Measurements from ENCODE around the gene PLXDC2.

PLXDC2 gene

DNA sequence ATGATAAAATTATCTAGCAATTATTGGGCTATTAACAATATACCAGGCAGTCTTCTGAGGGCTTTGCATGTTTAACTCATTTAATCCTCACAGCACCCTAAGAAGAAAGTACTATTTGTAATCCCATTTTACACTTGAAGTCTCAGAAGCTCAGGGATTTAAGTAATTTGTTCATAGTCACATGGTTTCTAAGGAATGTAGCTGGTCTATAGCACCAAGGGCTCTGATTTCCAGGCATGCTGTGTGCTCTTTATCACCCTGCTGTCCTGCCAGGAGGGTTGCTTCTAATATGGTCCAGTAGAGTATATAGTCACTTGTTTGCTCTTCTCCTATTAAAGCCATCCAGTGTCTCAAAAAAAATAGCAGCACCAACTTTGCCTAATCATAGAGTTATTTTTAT is 417.2 kb downstream of the PLXDC2 start:
- DNase-seq, result peak; percentile 24

DNA sequence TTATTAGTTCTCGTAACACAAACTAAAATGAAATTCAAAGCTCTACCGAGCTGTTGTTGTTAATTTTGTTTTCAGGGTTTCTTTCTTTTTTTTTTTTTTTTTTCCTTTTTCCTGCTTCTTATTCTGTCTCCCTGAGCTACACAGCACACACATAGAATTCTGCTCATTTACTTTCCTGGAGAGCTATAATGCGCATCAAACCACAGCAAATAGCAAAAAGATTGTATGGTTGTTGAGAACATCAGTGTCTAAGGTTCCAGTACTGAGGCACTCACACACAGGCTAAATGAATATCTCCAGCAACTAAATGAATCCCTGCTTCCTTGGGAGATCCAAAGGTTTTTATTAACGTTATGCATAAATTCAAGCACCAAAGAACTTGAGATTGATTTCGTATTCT is 418.3 kb downstream of the PLXDC2 start:
- DNase-seq, result no peak

DNA sequence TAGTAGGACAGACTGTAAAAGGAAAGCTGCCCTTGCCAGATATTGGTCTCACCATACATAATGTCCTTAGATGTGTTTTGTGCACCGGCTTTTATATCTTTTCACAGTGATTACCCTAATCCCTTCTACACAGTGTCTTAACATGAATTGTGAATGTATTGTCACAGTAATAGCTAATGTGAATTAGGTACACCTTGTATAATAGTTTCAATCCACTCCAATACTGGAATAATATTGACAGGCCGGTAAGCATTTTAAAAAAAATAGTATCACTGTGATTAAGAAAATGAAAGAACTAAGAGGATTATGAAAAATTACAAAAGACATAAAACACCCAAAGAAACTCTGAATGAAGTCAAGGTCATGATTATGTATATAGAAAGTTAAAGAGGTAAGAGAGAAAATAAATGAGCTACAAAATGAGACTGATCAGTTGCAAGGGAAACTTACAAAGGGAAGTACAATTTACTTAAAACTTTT is 420.9 kb downstream of the PLXDC2 start:
- DNase-seq, result no peak

DNA sequence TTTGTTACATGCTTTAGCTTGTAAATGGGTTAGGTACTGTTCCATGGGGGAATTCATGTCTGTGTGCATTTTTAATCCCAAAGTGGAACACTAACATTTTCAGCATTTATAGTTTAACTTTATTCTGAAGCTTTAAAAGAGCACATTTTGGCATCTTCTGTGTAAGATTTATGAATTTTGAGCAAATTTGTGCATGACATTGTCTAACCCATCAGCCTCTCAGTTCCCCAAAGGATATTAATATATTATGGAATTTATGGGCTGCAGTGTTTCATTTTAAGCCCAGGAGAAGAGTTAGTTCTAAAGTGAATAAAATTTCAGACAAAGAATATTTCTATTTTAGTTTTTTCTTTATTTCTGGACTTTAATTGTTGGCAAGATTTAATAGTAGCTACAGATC is 421.4 kb downstream of the PLXDC2 start:
- DNase-seq, result no peak

DNA sequence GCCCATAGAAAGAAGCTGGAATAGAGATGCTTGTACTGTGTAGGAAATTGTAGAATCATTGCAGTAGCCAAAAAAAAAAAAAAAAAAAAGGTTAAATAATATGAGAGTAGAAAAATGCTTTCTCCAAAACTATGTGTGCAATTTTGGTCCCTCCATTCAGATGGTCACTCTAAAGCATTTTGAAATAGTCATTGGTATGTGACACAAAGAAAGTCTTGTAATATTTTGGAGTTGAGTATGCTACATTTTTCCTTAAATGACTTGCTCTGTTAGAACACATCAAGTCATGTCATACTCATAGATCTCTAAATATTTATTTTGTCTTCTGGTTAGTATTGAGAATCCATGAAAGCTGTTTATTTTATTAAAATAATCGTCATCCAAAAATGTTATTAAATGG is 424.4 kb downstream of the PLXDC2 start:
- DNase-seq, result no peak

DNA sequence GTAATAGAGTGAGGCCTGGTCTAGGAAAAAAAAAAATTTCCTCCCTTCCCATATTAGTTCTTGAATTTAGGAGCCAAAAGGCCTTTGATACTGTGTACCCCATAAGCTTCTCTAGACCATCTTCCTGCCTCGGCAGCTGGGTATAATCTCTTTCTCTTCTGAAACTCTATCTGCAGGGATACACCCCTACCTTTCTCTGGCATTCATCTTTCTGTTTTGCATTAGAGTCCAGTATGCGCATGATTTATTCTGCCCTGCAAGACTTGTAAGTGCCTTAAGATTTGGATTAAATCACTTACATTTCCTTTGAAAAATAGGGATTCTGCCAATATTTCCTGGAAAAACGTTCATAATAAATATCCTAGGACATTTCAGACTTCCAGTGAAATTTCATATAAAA is 431.2 kb downstream of the PLXDC2 start:
- no peak for DNase-seq

DNA sequence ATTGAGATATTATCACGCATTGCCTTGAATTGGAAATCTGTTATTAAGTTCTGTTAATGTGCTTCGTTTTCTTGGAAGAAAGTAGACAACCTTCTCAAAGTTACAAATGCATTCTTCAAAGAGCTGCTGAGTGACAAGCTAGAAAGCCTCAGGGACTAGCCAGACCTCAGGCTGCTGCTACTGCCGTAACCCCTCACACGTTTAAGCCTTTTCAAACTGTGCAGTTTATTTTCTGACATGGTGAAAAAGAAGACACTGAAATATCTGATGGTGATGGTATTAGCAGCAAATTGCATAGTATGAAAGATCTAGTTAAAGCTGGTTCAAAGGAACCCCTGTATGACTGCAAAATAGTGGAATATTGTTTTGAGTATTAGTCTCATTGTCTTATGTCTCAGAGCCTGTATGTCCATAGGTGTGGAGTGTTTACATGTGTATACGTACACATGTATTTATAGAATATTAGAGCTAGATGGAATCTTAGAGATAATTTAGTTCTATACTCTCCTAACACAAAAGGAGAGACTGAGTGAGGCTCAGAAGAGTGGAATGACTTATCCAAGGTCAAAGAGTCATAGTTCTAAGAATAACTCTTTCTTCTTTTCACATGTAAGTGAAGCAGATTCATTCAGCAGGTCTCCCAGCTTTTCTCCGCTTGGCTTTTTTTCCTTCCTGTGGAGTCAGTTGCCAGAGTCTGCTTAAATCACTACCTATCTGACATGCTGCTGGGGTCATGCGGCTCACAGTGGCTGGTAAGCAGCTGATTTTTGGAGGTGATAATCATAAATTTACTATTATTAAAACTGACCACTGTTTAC is 431.9 kb downstream of the PLXDC2 start:
- DNase-seq, result no peak

DNA sequence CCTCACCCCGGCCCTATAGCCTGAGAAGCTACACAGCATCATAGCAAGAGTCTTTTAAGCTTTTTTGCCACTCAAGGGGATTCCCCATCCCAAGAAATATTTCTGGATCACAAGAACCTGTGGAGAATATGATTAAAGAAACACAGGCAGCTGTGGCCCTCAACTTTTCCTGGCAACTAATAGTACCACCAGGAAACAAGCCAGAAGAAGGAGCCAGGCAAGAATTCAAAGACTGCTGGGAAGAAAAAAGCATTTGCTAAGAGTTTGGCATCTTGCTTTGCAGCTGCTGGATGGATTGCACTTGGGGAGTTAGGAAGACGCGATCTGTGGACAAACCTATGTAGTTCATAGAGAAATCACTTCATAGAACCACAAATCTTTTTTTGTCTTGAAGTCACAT is 437.8 kb downstream of the PLXDC2 start:
- DNase-seq, result no peak

DNA sequence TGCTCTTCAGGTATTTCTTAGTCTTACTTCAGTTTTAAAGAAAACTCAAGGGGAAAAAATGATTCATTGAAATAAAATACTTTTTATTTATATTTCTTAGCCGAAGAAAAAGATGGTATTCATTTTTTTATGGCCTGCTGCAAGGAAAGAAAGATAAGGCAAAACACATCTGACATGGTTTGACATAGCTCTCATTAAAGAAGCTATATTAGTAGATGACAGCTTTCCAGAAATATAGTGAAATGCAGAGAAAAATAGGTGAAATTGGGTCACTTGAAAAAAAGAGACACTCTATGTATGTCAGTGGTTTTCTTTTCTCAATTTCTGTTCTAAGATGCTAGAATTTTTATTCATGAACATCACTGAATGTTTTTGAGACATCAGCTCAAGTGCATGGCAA is 438.3 kb downstream of the PLXDC2 start:
- DNase-seq, result no peak

DNA sequence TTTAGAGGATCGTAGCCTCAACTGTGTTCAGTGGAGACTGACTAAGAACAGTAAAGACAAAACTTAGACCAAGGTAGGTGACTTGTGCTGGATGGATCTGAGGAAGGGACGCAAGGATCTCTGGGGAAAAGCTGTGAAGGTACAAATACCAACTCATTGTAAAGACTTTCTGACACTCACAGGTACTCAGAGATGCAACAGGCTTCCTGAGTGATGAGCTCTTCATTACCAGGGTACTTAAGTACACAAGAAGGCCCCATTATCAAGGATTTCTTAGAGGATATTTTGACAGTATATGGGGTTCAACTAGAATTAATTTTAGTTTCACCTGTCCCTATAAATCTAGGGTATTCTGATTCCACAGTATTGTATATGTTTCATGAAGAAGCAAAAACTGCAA is 440.7 kb downstream of the PLXDC2 start:
- DNase-seq, result no peak

DNA sequence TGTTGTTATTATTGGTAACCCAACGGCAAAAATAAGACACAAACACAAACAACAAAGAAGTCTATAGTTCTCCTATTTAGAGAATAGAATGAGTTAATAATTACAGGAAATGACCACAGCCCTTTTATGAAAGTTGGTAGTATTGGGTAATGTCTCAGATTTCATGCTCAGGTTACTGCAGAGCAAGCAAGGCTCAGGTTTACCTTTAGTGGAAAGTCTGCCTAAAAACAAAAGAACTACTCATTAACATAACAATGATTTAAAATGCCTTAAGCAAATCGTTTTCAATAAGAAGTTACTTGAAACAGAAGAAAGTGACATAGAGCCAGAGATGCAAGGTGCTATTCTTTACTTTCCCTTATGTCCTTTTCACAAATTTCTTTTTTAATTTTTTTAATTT is 441.2 kb downstream of the PLXDC2 start:
- DNase-seq, result no peak

DNA sequence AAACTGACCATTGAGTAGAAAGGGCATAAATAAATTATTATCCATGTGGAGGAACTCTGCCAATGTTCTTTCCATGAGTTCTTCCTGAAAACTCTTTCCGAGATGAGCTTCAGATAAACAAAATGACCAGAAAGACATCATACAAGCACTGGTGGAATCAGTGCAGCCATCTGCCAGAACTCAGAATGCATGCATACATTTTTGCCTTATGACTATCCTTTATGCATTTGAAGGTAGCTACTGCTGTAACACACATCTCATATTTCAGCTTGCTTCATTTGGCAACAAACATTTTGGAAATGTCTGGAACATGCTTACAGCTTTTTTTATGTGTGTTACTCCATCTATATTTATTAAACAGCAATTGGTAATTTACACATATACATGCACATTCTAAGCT is 448.9 kb downstream of the PLXDC2 start:
- DNase-seq, result no peak

DNA sequence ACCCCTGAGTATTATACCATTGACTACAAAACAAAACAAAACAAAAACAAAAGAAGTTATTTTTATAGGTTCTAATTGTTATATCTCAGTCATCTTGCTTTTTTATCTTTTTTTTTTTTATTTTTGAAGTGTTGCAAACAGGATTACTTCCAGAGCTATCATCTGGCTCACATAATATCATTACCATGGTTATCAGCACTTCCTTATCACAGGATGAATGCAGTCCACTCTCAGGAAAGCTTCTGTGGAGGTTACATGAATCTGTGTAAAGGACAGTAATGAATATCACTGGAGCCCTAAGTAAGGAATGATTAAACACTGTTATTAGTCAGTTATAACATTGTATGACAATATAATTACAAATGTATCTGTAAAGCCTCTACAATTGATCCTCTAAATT is 451.5 kb downstream of the PLXDC2 start:
- no peak for DNase-seq

DNA sequence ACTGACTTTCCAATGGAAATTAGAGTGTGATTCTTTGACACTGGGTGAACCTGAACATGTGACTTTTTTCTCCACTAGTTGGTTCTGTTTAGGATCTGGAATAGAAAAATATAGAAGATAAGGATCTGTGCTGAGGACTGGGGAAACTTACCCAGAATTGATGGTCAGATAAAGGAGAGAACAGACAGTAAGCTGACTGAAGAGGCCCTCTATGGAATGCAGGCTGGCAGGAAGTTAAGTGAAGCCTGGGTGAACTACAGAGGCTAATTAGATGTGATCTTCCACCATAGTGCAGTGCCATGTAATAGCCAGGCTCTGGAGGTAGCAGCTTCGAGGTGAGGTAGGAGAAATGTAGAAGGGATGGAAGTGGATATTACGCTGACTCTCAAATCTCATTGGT is 455.3 kb downstream of the PLXDC2 start:
- peak; percentile 68 for DNase-seq

DNA sequence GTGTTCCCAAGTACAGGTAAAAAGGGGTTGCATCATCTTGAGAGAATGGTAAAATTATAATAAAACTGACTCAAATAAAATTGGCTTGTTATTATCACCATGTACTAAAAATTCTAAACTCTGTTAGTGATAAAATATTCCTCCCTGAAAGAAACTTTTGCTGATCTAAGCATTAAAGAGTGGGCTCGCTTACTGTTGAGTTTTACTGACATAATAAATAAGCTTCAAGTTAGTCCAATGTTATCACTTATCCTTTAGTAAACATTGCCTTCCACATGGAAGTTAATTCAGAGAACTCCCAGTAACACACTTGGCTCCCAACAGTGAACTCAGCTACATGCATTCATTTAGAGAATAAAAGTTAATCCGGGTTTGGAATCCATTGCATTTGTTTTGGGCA is 456.4 kb downstream of the PLXDC2 start:
- DNase-seq, result no peak

DNA sequence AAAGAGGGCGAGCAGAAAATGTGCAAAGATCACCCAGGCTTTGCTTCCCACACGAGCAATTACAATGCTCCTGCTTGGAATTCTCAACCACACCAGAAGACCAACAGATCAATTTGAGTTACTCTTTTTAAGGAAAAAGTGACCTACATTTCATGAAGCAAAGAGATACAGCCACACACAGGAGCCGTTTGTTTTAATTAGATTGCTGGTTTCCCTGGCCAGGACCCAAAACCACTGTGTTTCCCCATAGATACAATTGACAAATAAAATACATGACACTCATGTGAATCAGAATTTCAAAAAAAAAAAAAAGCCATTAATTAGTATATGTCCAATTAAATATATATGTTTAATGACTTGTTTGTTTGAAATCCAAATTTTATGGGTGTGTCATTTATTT is 458.3 kb downstream of the PLXDC2 start:
- DNase-seq, result no peak

DNA sequence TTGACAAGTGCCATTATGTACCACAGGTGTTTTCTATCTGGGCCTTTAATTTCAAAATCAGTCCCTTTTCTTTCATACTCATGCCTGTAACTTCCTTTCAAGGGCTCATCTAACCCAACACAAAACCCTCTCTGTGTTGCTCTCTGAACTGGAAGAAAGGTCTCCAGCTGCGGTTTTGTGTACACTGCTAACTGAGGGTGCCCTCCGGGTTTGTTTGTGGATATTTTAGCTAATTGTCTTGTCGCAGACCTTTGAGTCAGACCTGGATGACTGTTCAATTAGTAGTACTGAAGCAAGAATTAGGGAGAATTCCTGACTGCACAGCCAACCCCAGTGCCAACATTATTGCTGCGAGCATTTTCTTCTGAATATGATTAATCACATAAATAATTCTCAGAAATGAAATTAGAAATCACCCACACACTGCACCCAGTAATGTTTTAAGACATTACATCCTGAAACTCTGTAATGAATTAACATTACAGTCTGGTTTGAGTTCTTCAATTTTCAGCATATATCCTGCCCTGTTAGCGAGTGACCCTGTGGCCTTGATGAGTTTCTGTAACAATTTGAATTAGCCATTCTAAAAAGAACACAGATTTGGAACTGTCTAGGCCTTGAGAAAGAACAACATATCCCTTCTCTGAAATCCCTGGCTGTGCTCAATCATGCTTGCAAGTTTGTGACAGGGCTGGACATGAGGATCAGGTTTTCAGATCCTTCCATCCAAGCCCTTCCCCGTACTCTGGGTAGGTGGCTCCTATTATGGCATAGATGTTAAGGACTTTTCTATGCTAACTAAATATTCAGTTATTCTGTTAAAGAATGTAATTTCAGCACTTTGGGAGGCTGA is 460.1 kb downstream of the PLXDC2 start:
- DNase-seq, result peak; percentile 73

DNA sequence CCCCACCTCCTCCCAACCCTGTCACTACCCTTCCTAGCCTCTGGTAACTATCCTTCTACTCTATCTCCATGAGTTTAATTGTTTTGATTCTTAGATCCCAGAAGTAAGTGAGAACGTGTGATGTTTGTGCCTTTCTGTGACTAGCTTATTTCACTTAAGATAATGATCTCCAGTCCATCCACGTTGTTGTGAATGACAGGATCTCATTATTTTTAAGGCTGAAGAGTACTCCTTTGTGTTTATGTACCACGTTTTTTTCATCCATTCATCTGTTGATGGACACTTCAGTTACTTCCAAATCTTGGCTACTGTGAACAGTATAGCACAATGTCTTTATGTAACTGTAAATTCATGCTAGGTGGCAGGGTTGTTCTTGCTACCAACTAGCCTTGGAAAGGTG is 461.6 kb downstream of the PLXDC2 start:
- DNase-seq, result no peak

DNA sequence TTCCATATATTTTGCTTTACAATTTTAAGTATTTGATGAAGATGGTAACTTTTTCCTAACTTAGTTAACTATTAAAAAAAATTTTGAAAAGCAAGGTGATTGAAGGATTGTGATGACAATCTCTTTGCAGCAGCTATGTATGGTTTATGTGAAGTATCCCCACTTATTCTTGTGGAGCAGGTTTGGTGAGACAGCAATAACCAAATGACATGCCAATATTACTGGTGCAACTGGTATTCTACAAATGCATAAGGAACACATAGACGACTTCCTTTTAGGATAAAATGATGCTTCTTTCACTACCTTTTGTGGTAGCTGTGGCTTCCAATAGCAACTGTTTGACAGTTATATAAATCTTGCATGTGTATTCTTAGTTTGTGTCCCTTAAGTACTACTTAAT is 465.3 kb downstream of the PLXDC2 start:
- DNase-seq, result no peak

DNA sequence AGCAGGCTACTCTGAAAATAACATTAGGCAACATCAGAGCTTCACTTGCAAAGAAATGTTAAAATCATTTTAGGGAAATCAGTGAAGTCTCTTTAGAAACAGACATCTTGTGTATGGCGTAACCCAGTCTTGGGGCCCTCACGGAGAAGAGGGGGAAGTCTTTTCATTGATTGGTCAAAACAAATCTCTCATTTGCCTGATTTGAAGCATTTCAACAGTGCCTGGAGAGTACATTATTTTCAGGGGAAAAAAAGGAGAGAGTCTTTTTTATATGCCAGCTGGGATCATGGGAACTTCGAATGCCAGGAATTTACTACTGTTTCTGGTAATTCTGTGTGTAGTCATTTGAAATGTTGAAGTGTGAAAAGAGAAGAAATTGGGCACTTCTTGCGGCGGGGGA is 471.4 kb downstream of the PLXDC2 start:
- DNase-seq, result no peak

DNA sequence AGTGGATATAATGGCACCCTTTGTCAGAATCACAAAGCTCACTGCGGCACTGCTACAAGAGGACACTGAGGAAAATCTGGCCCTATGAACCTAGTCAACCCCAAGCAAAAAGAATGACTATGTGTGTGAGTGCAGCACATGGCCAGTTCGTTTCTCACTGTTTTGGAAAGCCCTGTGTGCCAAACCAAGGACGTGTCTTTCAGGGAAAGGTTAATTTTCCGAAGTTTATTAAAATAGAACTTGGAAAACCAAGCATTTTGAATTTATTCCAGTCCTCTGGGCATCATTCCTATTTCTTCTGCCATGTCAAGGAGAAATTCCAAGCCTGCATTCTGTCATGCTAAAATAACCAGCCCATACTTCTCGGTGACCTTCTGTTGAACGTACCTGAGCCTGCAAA is 471.8 kb downstream of the PLXDC2 start:
- no peak for DNase-seq

DNA sequence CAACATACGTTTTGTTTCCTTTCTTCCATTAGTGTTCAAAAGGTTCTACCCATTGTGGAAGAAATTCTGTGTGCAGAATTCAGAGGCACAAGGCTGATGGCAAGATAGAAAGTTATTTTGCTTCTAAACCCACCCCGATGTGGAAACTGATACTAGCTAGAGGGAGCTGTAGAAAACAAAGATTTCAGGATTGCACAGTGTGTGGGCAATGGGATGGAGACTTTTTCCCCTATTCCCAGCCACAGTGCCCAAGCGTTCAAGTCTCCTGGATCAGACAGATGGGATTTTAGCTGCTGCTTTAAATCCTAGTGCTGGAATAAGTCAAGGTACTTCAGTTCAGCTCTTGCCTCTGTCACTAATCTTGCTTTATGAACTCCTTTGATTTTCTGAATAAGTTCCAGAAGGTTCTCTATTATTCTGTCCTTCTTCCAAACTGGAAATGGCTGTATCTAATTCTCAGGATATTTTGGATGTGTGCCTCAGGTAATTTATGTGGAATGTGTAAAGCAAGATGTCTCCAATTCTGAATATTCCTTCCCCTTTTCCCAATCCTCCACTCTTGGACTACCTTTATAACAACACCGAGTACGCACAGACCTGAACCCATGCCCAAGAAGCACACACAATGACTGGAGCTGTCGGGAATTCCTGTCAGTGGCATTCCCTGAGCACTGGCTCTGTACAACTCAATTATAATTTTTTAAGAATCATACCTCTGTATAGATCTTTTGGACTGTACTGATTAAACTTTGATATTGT is 473.0 kb downstream of the PLXDC2 start:
- peak; percentile 22 for DNase-seq

DNA sequence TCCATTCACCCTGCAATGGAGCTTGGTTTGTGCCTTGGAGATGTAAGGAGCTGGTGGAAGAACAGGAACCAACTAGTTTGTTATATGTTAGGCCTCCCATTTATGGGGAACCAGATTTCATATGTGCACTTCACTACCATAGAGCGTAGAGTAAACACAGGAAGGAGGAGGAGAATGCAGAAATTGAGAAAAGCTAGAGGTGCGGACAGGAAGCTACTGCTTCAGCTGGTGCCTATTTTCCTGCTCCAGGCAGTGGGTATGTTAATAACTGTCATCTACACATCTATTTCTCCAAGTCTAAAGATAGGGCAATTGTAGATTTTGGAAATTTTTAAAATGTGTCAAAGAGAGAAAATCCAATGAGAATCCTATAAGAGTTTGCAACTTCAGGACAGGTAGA is 482.2 kb downstream of the PLXDC2 start:
- no peak for DNase-seq
